NCI-H748 (cell line): ENCODE results near the gene CAPN10.

Source experiments
- DNase-seq: peaks from one replicate; lab custom pipeline; 2025; ENCODE audit not compliant: unreplicated experiment; lab: John Stamatoyannopoulos, UW

Gene CAPN10

GRCh38 chr2:240588669-240589068 lies 2.1 kb downstream of the CAPN10 start:
- no peak for DNase-seq

GRCh38 chr2:240589375-240589774 lies 2.8 kb downstream of the CAPN10 start:
- no peak for DNase-seq

GRCh38 chr2:240589850-240590525 lies 3.5 kb downstream of the CAPN10 start:
- DNase-seq: no peak

GRCh38 chr2:240590681-240591111 lies 4.2 kb downstream of the CAPN10 start:
- no peak for DNase-seq

GRCh38 chr2:240591226-240591625 lies 4.7 kb downstream of the CAPN10 start:
- DNase-seq: no peak

- no peak for DNase-seq
Observed at GRCh38 chr2:240591784-240592183, 5.2 kb downstream of the CAPN10 start.

- no peak for DNase-seq
Observed at GRCh38 chr2:240593026-240593702, 6.6 kb downstream of the CAPN10 start.

GRCh38 chr2:240593703-240594451 lies 7.3 kb downstream of the CAPN10 start:
- DNase-seq: no peak

GRCh38 chr2:240594511-240595380 lies 8.2 kb downstream of the CAPN10 start:
- DNase-seq: no peak

- no peak for DNase-seq
Observed at GRCh38 chr2:240595381-240596079, 9.0 kb downstream of the CAPN10 start.

GRCh38 chr2:240596080-240596460 lies 9.5 kb downstream of the CAPN10 start:
- no peak for DNase-seq

GRCh38 chr2:240596491-240596931 lies 10.0 kb downstream of the CAPN10 start:
- no peak for DNase-seq

GRCh38 chr2:240597054-240597418 lies 10.5 kb downstream of the CAPN10 start:
- DNase-seq: no peak

- DNase-seq: no peak
Observed at GRCh38 chr2:240597419-240598181, 11.1 kb downstream of the CAPN10 start.

GRCh38 chr2:240598311-240598911 lies 11.9 kb downstream of the CAPN10 start:
- no peak for DNase-seq

- DNase-seq: no peak
Observed at GRCh38 chr2:240599141-240599583, 12.6 kb downstream of the CAPN10 start.

GRCh38 chr2:240600451-240600961 lies 14.0 kb downstream of the CAPN10 start:
- no peak for DNase-seq

GRCh38 chr2:240601061-240601830 lies 14.7 kb downstream of the CAPN10 start:
- no peak for DNase-seq
